Panc1 (cell line): ENCODE measurements around the gene ZNF844. TPM values are rescaled to one million over a fixed set of nuclear protein-coding genes. Genes with fewer than 3 reads are reported as not detected.
A peak's percentile ranks its signal among the peaks of the same experiment; 100 is the strongest.

ENCODE experiments used
- ATAC-seq: fragments of 200-7000 bp; cut with Tn5 transposase; 2 replicates; pipeline ENCODE4 v1.9.1; 2020; ENCODE audit warnings: mild to moderate bottlenecking, moderate library complexity
- BruUV-seq: library from RNA; stranded (reverse); fragments of 400-500 nt; replicated peaks from 2 replicates; lab custom pipeline; 2021; lab: Mats Ljungman, UMichigan
- CTCF ChIA-PET: fragments of 300-600 bp; sonication (Branson Sonifier 250); formaldehyde crosslinking; loops from one replicate; lab custom pipeline; 2022; ENCODE audit warnings: antibody characterized with exemption; lab: Charles Lee
- POLR2A ChIA-PET: fragments of 300-600 bp; sonication (Branson Sonifier 250); formaldehyde crosslinking; loops from one replicate; lab custom pipeline; 2022; ENCODE audit warnings: antibody characterized with exemption; lab: Charles Lee
- DNase-seq: peaks from one replicate; pipeline ENCODE4 v3.0.0-alpha.2; 2010; ENCODE audit warnings: low read depth, low spot score
- H3K27ac ChIP-seq: 2 replicates; pipeline ENCODE4 v1.5.1; 2011; ENCODE audit warnings: mild to moderate bottlenecking, low read length, inconsistent platforms
- H3K27me3 ChIP-seq: fragments of 200-500 bp; sonication (Bioruptor generic); 2 replicates; pipeline ENCODE4 v1.6.0; 2014; ENCODE audit warnings: low read length, inconsistent platforms; ENCODE audit not compliant: control insufficient read depth, insufficient read depth
- H3K36me3 ChIP-seq: fragments of 200-500 bp; sonication (Bioruptor generic); 2 replicates; pipeline ENCODE4 v1.5.1; 2014; ENCODE audit warnings: inconsistent platforms, mild to moderate bottlenecking, low read length, moderate library complexity; ENCODE audit not compliant: control insufficient read depth, insufficient read depth
- H3K4me1 ChIP-seq: 2 replicates; pipeline ENCODE4 v1.5.1; 2011; ENCODE audit warnings: inconsistent platforms, mild to moderate bottlenecking, low read length, moderate library complexity; ENCODE audit not compliant: control insufficient read depth, insufficient read depth
- H3K4me3 ChIP-seq, 2 experiments: 2 replicates each; pipeline ENCODE4 v1.5.1; 2011 to 2012; ENCODE audit warnings: low read depth in 2 of 2, low read length in 2 of 2, mild to moderate bottlenecking in 2 of 2, inconsistent platforms in 1 of 2, moderate library complexity in 1 of 2
- H3K9me3 ChIP-seq: fragments of 200-500 bp; sonication (Bioruptor generic); 2 replicates; pipeline ENCODE4 v1.5.1; 2014; ENCODE audit warnings: low read depth, mild to moderate bottlenecking, inconsistent platforms, low read length, moderate library complexity; ENCODE audit not compliant: control insufficient read depth, insufficient read depth
- CTCF ChIP-seq: fragments of 450-650 bp; IDR thresholded peaks from 2 replicates; pipeline ENCODE4 v1.5.1; 2017; ENCODE audit warnings: mild to moderate bottlenecking
- POLR2AphosphoS5 ChIP-seq: IDR thresholded peaks from 2 replicates; pipeline ENCODE4 v1.6.1; 2012; ENCODE audit warnings: mild to moderate bottlenecking, low read depth, low read length, moderate library complexity
- REST ChIP-seq, 2 experiments: IDR thresholded peaks; 2 replicates each; pipeline ENCODE4 v1.6.1; 2011 to 2012; ENCODE audit warnings: low read depth in 2 of 2, control low read depth in 1 of 2, low read length in 1 of 2, mild to moderate bottlenecking in 1 of 2, moderate library complexity in 1 of 2; ENCODE audit not compliant: insufficient read depth in 1 of 2
- SIN3A ChIP-seq: IDR thresholded peaks from 2 replicates; pipeline ENCODE4 v1.6.1; 2012; ENCODE audit warnings: low read depth, mild to moderate bottlenecking, low read length, moderate library complexity, borderline replicate concordance; ENCODE audit not compliant: insufficient read depth
- TCF7L2 ChIP-seq: IDR thresholded peaks from 2 replicates; pipeline ENCODE4 v1.6.1; 2011; ENCODE audit warnings: mild to moderate bottlenecking, low read depth, low read length, inconsistent platforms
- in situ Hi-C: cut with HindIII; loops from 2 replicates; pipeline ENCODE4 v1.10.0; 2016; ENCODE audit warnings: low sequenced_read_pairs, low pct_unique_long_range_greater_than_20kb
- intact Hi-C: fragments of 100-400 bp; cut with micrococcal nuclease; formaldehyde crosslinking; loops from one replicate; pipeline ENCODE4 v1.10.0; 2022; ENCODE audit not compliant: unreplicated experiment
- total RNA-seq: library from RNA; stranded (reverse); gene quantifications from one replicate; pipeline ENCODE4 v1.2.1, GENCODE V29; 2021; ENCODE audit not compliant: unreplicated experiment

The ZNF844 gene
- total RNA-seq, 1 experiment from 2014 or later = 8.6 TPM

GRCh38 chr19:12015015-12015752, 49.3 kb upstream of the ZNF844 start:
- no peak overlapping the region for H3K4me3 ChIP-seq
- no peaks in the 10 kb centered on the region; the same call in 1 of the 2 replicates for H3K36me3 ChIP-seq
- TSS peak; percentile 71 for BruUV-seq

GRCh38 chr19:12015753-12016116, 48.8 kb upstream of the ZNF844 start:
- Histone ChIP-seq H3K9me3 (peaks cover 49% of the 10 kb centered on the region), H3K4me3 (no peak overlapping the region), H3K27me3 (no peaks in the 10 kb centered on the region), H3K4me1 (no peaks in the 10 kb centered on the region), H3K27ac (no peak overlapping the region), H3K36me3 (no peaks in the 10 kb centered on the region; the same call in 1 of the 2 replicates)
- ChIA-PET CTCF (no interaction called here), POLR2A (no interaction called here)
- intact Hi-C loops = no loop called here
- ATAC-seq (no peak), DNase-seq (no peak)
- BruUV-seq = no TSS peak
- TF ChIP-seq TCF7L2 (no peak), CTCF (no peak), REST (IDR thresholded peaks at IDR 0.05; ENCODE audit: insufficient read depth in 1 of 2, low read depth in 2 of 2, low read length in 1 of 2) (no peak), SIN3A (no peak), POLR2AphosphoS5 (no peak)
- in situ Hi-C loops = no loop called here

More at GRCh38 chr19:12015015-12015752, 49.3 kb upstream of the ZNF844 start:
- Histone ChIP-seq H3K27ac (no peak overlapping the region), H3K4me1 (no peaks in the 10 kb centered on the region), H3K27me3 (no peaks in the 10 kb centered on the region), H3K9me3 (peaks cover 49% of the 10 kb centered on the region)
- intact Hi-C loops = no loop called here
- ChIA-PET CTCF (no interaction called here), POLR2A (no interaction called here)
- no peak for DNase-seq
- TF ChIP-seq TCF7L2 = no peak
- no peak for TF ChIP-seq POLR2AphosphoS5
- no peak for TF ChIP-seq CTCF
- TF ChIP-seq REST (IDR thresholded peaks at IDR 0.05; ENCODE audit: insufficient read depth in 1 of 2, low read depth in 2 of 2, low read length in 1 of 2) = no peak
- no peak for TF ChIP-seq SIN3A
- no peak for ATAC-seq
- in situ Hi-C loops = no loop called here
